IPS DF 6.9 (cell line): Measurements from ENCODE around the gene ZNF391.

Experiments
- DNase-seq: peaks from one replicate; pipeline ENCODE4 v3.0.0-alpha.2; 2013; ENCODE audit warnings: low read depth, low spot score
- H3K27ac ChIP-seq: one replicate; pipeline ENCODE4 v1.5.1; 2013; ENCODE audit warnings: low read length, control low read depth
- H3K27me3 ChIP-seq: 2 replicates; pipeline ENCODE4 v1.6.1; 2013; ENCODE audit warnings: mild to moderate bottlenecking, low read length; ENCODE audit not compliant: control insufficient read depth, insufficient read depth
- H3K36me3 ChIP-seq: 2 replicates; pipeline ENCODE4 v1.6.1; 2013; ENCODE audit warnings: low read length; ENCODE audit not compliant: control insufficient read depth, insufficient read depth
- H3K4me1 ChIP-seq: 2 replicates; pipeline ENCODE4 v1.6.1; 2013; ENCODE audit warnings: low read length; ENCODE audit not compliant: control insufficient read depth, insufficient read depth
- H3K4me3 ChIP-seq: 2 replicates; pipeline ENCODE4 v1.5.1; 2013; ENCODE audit warnings: mild to moderate bottlenecking, low read length
- H3K9me3 ChIP-seq: 2 replicates; pipeline ENCODE4 v1.6.1; 2013; ENCODE audit warnings: low read length, inconsistent platforms; ENCODE audit not compliant: control insufficient read depth, insufficient read depth
- WGBS: extraction: QIAGEN DNeasy Blood & Tissue Kit; methylation state at CpG from one replicate; pipeline ENCODE4 v1.1.7; 2013; ENCODE audit warnings: mixed read lengths, missing lambda C conversion rate; ENCODE audit not compliant: insufficient read length, insufficient coverage; 5-methylcytosine and 5-hydroxymethylcytosine counted together

The ZNF391 gene

GRCh38 chr6:27451660-27452390 lies 63.3 kb downstream of the ZNF391 start:
- no peak for DNase-seq
- Histone ChIP-seq H3K36me3 (peaks cover 29% of the 10 kb centered on the region), H3K4me3 (no peak overlapping the region), H3K27ac (no peak overlapping the region), H3K9me3 (peaks cover 17% of the 10 kb centered on the region), H3K4me1 (no peaks in the 10 kb centered on the region), H3K27me3 (no peaks in the 10 kb centered on the region)
- WGBS, result no CpG with 5 or more reads among the region's 9 CpGs

- no peak for DNase-seq
- H3K36me3 ChIP-seq, result peaks cover 29% of the 10 kb centered on the region
- WGBS, result no CpG with 5 or more reads among the region's 3 CpGs
- no peak overlapping the region for H3K4me3 ChIP-seq
- H3K9me3 ChIP-seq, result peaks cover 17% of the 10 kb centered on the region
- no peaks in the 10 kb centered on the region for H3K4me1 ChIP-seq
- no peaks in the 10 kb centered on the region for H3K27me3 ChIP-seq
- H3K27ac ChIP-seq, result no peak overlapping the region
These were observed 63.9 kb downstream of the ZNF391 start for GRCh38 chr6:27452496-27452897.
